ENCODE data around the gene UBE2J2. TPM values are rescaled to one million over a fixed set of nuclear protein-coding genes. Genes with fewer than 3 reads are reported as not detected.
A peak's percentile ranks its signal among the peaks of the same experiment; 100 is the strongest.

Gene UBE2J2
- total and polyA plus RNA-seq, 2 experiments from 2014 or later = 47.1 to 70.2 TPM

GRCh38 chr1:1273209-1273511, 494 bp downstream of the UBE2J2 start (continued):
- TF ChIP-seq ZNF462 (CRISPR knock-in tag; IDR thresholded peaks at IDR 0.05) (no peak), NANOG (IDR thresholded peaks at IDR 0.05; ENCODE audit: borderline replicate concordance) (no peak), JUNB (IDR thresholded peaks at IDR 0.05; ENCODE audit: unreplicated experiment) (no peak)

GRCh38 chr1:1272341-1273208, 1.1 kb downstream of the UBE2J2 start:
- peaks cover 3% of the 10 kb centered on the region; the same call in 1 of the 3 replicates for H3K9me3 Mint-ChIP-seq
- H3K27me3 Mint-ChIP-seq (ENCODE audit: insufficient read depth, low read depth, poor library complexity) = peaks cover 9% of the 10 kb centered on the region
- Histone ChIP-seq H3K27ac (ENCODE audit: low read depth) (no peak overlapping the region), H3K79me2 (replicated peaks; ENCODE audit: insufficient read depth) (peaks cover 40% of the 10 kb centered on the region), H3K4me2 (peak overlapping the region; percentile 92), H4K20me1 (replicated peaks; ENCODE audit: insufficient read depth) (peaks cover 18% of the 10 kb centered on the region), H3K36me3 (ENCODE audit: insufficient read depth) (no peaks in the 10 kb centered on the region), H2AFZ (no peak overlapping the region), H3K9me2 (ENCODE audit: insufficient read depth) (no peaks in the 10 kb centered on the region), H3F3A (replicated peaks; ENCODE audit: low read depth) (0 out of 2 replicates have a peak, but pooled peaks cover 4% of the 10 kb centered on the region), H3K4me1 (ENCODE audit: insufficient read depth) (no peaks in the 10 kb centered on the region; the same call in 1 of the 2 replicates), H3K4me3 (peak overlapping the region; percentile 90), H3K27me3 (ENCODE audit: insufficient read depth) (no peaks in the 10 kb centered on the region)
- no peak for ATAC-seq
- no peak for DNase-seq (ENCODE audit: low spot score)
- peak overlapping the region; percentile 88 for H3K4me3 Mint-ChIP-seq
- peak overlapping the region; percentile 82 for H3K27ac Mint-ChIP-seq
- H3K36me3 Mint-ChIP-seq (ENCODE audit: low read depth) = peaks cover 16% of the 10 kb centered on the region; the same call in 2 of the 3 replicates
- peaks cover 25% of the 10 kb centered on the region for H3K4me1 Mint-ChIP-seq
- TF ChIP-seq EZH2phosphoT487 (IDR thresholded peaks at IDR 0.05; ENCODE audit: unreplicated experiment) (no peak), REST (IDR thresholded peaks at IDR 0.05; ENCODE audit: unreplicated experiment) (no peak), ZNF331 (CRISPR knock-in tag; IDR thresholded peaks at IDR 0.05; ENCODE audit: low read depth) (no peak), POLR2AphosphoS5 (IDR thresholded peaks at IDR 0.05; ENCODE audit: low read depth) (no peak), ZNF114 (CRISPR knock-in tag; IDR thresholded peaks at IDR 0.05) (no peak), EZH2 (IDR thresholded peaks at IDR 0.05; ENCODE audit: low read depth, unreplicated experiment) (no peak), JUNB (IDR thresholded peaks at IDR 0.05; ENCODE audit: unreplicated experiment) (no peak), STAT1 (IDR thresholded peaks at IDR 0.05; ENCODE audit: unreplicated experiment) (no peak), CREB1 (CRISPR knock-in tag; IDR thresholded peaks at IDR 0.05; ENCODE audit: low read depth) (no peak)

Data from GM23338 (cell line).